ENCODE results near the gene SFI1.

The SFI1 gene

GRCh38 chr22:31623592-31624304 lies 127.4 kb downstream of the SFI1 start:
- peaks cover 0 to 1% of the 10 kb centered on the region in 2 donors for H3K9me3 ChIP-seq (replicated peaks in 1 of 2; ENCODE audit: control insufficient read depth in 2 of 2, insufficient read depth in 1 of 2, low read depth in 1 of 2, low read length in 2 of 2)
- no CpG with 5 or more reads among the region's 18 CpGs for WGBS, 2 donors (ENCODE audit: extremely low coverage in 2 of 2, insufficient read length in 2 of 2, insufficient replicate concordance in 1 of 2)
- H2AFZ ChIP-seq (ENCODE audit: low read length), result no peak overlapping the region
- H2BK120ac ChIP-seq (ENCODE audit: low read depth, low read length), result no peak overlapping the region
- no peak overlapping the region for H3K4ac ChIP-seq (ENCODE audit: low read length)
- H2BK5ac ChIP-seq (ENCODE audit: low read length), result no peak overlapping the region
- H3K14ac ChIP-seq (ENCODE audit: low read length), result peak overlapping the region; percentile 65
- H3K9ac ChIP-seq (ENCODE audit: low read depth, low read length, poor library complexity), result peak overlapping the region; percentile 39
- no peak overlapping the region for H3K4me2 ChIP-seq (ENCODE audit: insufficient read depth, low read length, poor library complexity, severe bottlenecking)
- H3K36me3 ChIP-seq (replicated peaks in 1 of 2; ENCODE audit: control insufficient read depth in 2 of 2, insufficient read depth in 2 of 2, low read length in 2 of 2), result peaks cover 28 to 39% of the 10 kb centered on the region in 2 donors
- no peaks in the 10 kb centered on the region for H3K27me3 ChIP-seq (ENCODE audit: control insufficient read depth in 3 of 3, insufficient read depth in 3 of 3, low read depth in 1 of 3, low read length in 3 of 3)
- H2BK15ac ChIP-seq (ENCODE audit: low read length), result no peak overlapping the region
- H3K23ac ChIP-seq (ENCODE audit: low read depth, low read length, poor library complexity), result peak overlapping the region; percentile 87
- H3K27ac ChIP-seq (replicated peaks; ENCODE audit: low read length), result no peak overlapping the region
- H2AK5ac ChIP-seq (ENCODE audit: low read depth, low read length), result peak overlapping the region; percentile 3
- H2BK12ac ChIP-seq (ENCODE audit: low read length), result peak overlapping the region; percentile 76
- peak overlapping the region; percentile 89 for H3K18ac ChIP-seq (ENCODE audit: low read length)
- H4K8ac ChIP-seq (ENCODE audit: low read depth, low read length), result no peak overlapping the region
- H3K4me1 ChIP-seq (ENCODE audit: control insufficient read depth in 2 of 2, insufficient read depth in 1 of 2, low read depth in 1 of 2, low read length in 2 of 2), result peaks cover 10 to 27% of the 10 kb centered on the region in 2 donors
- H3K4me3 ChIP-seq (ENCODE audit: low read length in 2 of 2), result no peak overlapping the region
- H4K91ac ChIP-seq (ENCODE audit: low read depth, low read length, poor library complexity), result no peak overlapping the region
- DNase-seq (ENCODE audit: low spot score), result no peak
- peaks cover 31% of the 10 kb centered on the region for H3K79me1 ChIP-seq (ENCODE audit: low read depth, low read length)

GRCh38 chr22:31625257-31625640 lies 128.9 kb downstream of the SFI1 start:
- peaks cover 23 to 30% of the 10 kb centered on the region in 2 donors for H3K36me3 ChIP-seq (replicated peaks in 1 of 2; ENCODE audit: control insufficient read depth in 2 of 2, insufficient read depth in 2 of 2, low read length in 2 of 2)
- H2BK15ac ChIP-seq (ENCODE audit: low read length), result peak overlapping the region; percentile 70
- peak overlapping the region; percentile 89 for H4K91ac ChIP-seq (ENCODE audit: low read depth, low read length, poor library complexity)
- H3K79me1 ChIP-seq (ENCODE audit: low read depth, low read length), result peaks cover 43% of the 10 kb centered on the region
- WGBS, 2 donors (ENCODE audit: extremely low coverage in 2 of 2, insufficient read length in 2 of 2, insufficient replicate concordance in 1 of 2), result no CpG with 5 or more reads among the region's 7 CpGs
- peak overlapping the region; percentile 29 for H3K27ac ChIP-seq (replicated peaks; ENCODE audit: low read length)
- H2AFZ ChIP-seq (ENCODE audit: low read length), result no peak overlapping the region
- no peaks in the 10 kb centered on the region for H3K27me3 ChIP-seq (ENCODE audit: control insufficient read depth in 3 of 3, insufficient read depth in 3 of 3, low read depth in 1 of 3, low read length in 3 of 3)
- H4K8ac ChIP-seq (ENCODE audit: low read depth, low read length), result no peak overlapping the region
- H3K23ac ChIP-seq (ENCODE audit: low read depth, low read length, poor library complexity), result peak overlapping the region; percentile 75
- H3K4me2 ChIP-seq (ENCODE audit: insufficient read depth, low read length, poor library complexity, severe bottlenecking), result peak overlapping the region; percentile 44
- no peak overlapping the region for H3K4me3 ChIP-seq (ENCODE audit: low read length in 2 of 2)
- H3K4ac ChIP-seq (ENCODE audit: low read length), result no peak overlapping the region
- H3K4me1 ChIP-seq (ENCODE audit: control insufficient read depth in 2 of 2, insufficient read depth in 1 of 2, low read depth in 1 of 2, low read length in 2 of 2), result peaks cover 15 to 32% of the 10 kb centered on the region in 2 donors
- H3K9me3 ChIP-seq (replicated peaks in 1 of 2; ENCODE audit: control insufficient read depth in 2 of 2, insufficient read depth in 1 of 2, low read depth in 1 of 2, low read length in 2 of 2), result no peaks in the 10 kb centered on the region
- H3K18ac ChIP-seq (ENCODE audit: low read length), result peak overlapping the region; percentile 93
- no peak overlapping the region for H3K9ac ChIP-seq (ENCODE audit: low read depth, low read length, poor library complexity)
- H2AK5ac ChIP-seq (ENCODE audit: low read depth, low read length), result peak overlapping the region; percentile 94
- no peak for DNase-seq (ENCODE audit: low spot score)
- peak overlapping the region; percentile 91 for H2BK5ac ChIP-seq (ENCODE audit: low read length)
- peak overlapping the region; percentile 54 for H2BK120ac ChIP-seq (ENCODE audit: low read depth, low read length)
- peak overlapping the region; percentile 66 for H2BK12ac ChIP-seq (ENCODE audit: low read length)
- H3K14ac ChIP-seq (ENCODE audit: low read length), result peak overlapping the region; percentile 59

GRCh38 chr22:31625661-31626426 lies 129.5 kb downstream of the SFI1 start:
- Histone ChIP-seq H2BK12ac (ENCODE audit: low read length) (peak overlapping the region; percentile 79), H4K91ac (ENCODE audit: low read depth, low read length, poor library complexity) (peak overlapping the region; percentile 79), H2BK15ac (ENCODE audit: low read length) (peak overlapping the region; percentile 70), H2BK120ac (ENCODE audit: low read depth, low read length) (no peak overlapping the region), H3K18ac (ENCODE audit: low read length) (peak overlapping the region; percentile 93), H3K14ac (ENCODE audit: low read length) (peak overlapping the region; percentile 63), H3K79me1 (ENCODE audit: low read depth, low read length) (peaks cover 40% of the 10 kb centered on the region), H2AFZ (ENCODE audit: low read length) (no peak overlapping the region), H3K36me3 (replicated peaks in 1 of 2; ENCODE audit: control insufficient read depth in 2 of 2, insufficient read depth in 2 of 2, low read length in 2 of 2) (peaks cover 18 to 24% of the 10 kb centered on the region in 2 donors), H3K27ac (replicated peaks; ENCODE audit: low read length) (peak overlapping the region; percentile 35), H3K4me2 (ENCODE audit: insufficient read depth, low read length, poor library complexity, severe bottlenecking) (peak overlapping the region; percentile 44), H3K4ac (ENCODE audit: low read length) (no peak overlapping the region), H3K4me3 (ENCODE audit: low read length in 2 of 2) (no peak overlapping the region), H3K9me3 (replicated peaks in 1 of 2; ENCODE audit: control insufficient read depth in 2 of 2, insufficient read depth in 1 of 2, low read depth in 1 of 2, low read length in 2 of 2) (no peaks in the 10 kb centered on the region), H4K8ac (ENCODE audit: low read depth, low read length) (peak overlapping the region; percentile 100), H3K9ac (ENCODE audit: low read depth, low read length, poor library complexity) (peak overlapping the region; percentile 89), H2BK5ac (ENCODE audit: low read length) (peak overlapping the region; percentile 91), H3K27me3 (ENCODE audit: control insufficient read depth in 3 of 3, insufficient read depth in 3 of 3, low read depth in 1 of 3, low read length in 3 of 3) (no peaks in the 10 kb centered on the region), H3K4me1 (ENCODE audit: control insufficient read depth in 2 of 2, insufficient read depth in 1 of 2, low read depth in 1 of 2, low read length in 2 of 2) (peaks cover 16 to 32% of the 10 kb centered on the region in 2 donors), H3K23ac (ENCODE audit: low read depth, low read length, poor library complexity) (peak overlapping the region; percentile 98), H2AK5ac (ENCODE audit: low read depth, low read length) (peak overlapping the region; percentile 94)
- WGBS, 2 donors (ENCODE audit: extremely low coverage in 2 of 2, insufficient read length in 2 of 2, insufficient replicate concordance in 1 of 2), result no CpG with 5 or more reads among the region's 31 CpGs
- peak; percentile 63 for DNase-seq (ENCODE audit: low spot score)

Measured in neuronal stem cell (in vitro differentiated cells).